ENCODE measurements around the gene FHIP1B. TPM values are rescaled to one million over a fixed set of nuclear protein-coding genes. Genes with fewer than 3 reads are reported as not detected.

The FHIP1B gene
- total and polyA plus RNA-seq, 2 of the 4 experiments (the other 2 are of a cell fraction), result 5.9 to 30.2 TPM

DNA sequence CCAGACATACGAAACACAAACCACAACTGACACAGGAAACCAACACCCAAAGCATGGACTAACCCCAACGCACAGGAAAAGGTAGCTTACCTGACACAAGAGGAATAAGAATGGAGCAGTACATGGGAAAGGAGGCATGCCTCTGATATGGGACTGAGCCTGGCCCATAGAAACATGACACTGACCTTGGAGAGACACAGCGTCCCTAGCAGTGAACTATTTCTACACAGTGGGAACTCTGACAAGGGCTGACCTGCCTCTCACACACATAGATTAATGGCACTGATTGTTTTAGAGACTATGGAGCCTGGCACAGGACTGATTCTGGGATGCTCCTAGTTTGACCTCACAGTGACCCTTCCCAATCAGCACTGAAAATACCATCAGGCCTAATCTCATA is 37.2 kb upstream of the FHIP1B start:
- Histone ChIP-seq H3K79me1 (ENCODE audit: low read depth in 1 of 2, low read length in 2 of 2) (no peaks in the 10 kb centered on the region), H3K4me1 (ENCODE audit: control insufficient read depth, insufficient read depth, low read length) (no peaks in the 10 kb centered on the region), H3K27me3 (ENCODE audit: control insufficient read depth, insufficient read depth, low read length) (peaks cover 2% of the 10 kb centered on the region; the same call in 1 of the 2 replicates), H3K4me3 (ENCODE audit: insufficient read depth, low read depth, low read length) (no peak overlapping the region), H2BK5ac (ENCODE audit: low read depth, low read length, poor library complexity, severe bottlenecking) (no peak overlapping the region), H2AK9ac (replicated peaks; ENCODE audit: low read depth, low read length, poor library complexity) (no peak overlapping the region), H3K9me3 (ENCODE audit: control insufficient read depth, insufficient read depth, low read length) (no peaks in the 10 kb centered on the region), H4K8ac (ENCODE audit: low read depth in 2 of 2, low read length in 2 of 2) (no peak overlapping the region), H3K27ac (ENCODE audit: insufficient read depth, low read length) (no peak overlapping the region), H4K5ac (ENCODE audit: low read depth, low read length) (no peak overlapping the region), H4K91ac (ENCODE audit: insufficient read depth, low read depth, low read length) (no peak overlapping the region), H3K4me2 (ENCODE audit: low read depth, low read length) (no peak overlapping the region), H2AK5ac (ENCODE audit: low read depth, low read length) (no peak overlapping the region), H3K9me1 (ENCODE audit: insufficient read depth, low read length) (no peaks in the 10 kb centered on the region), H2BK15ac (ENCODE audit: low read depth, low read length) (no peak overlapping the region), H3K18ac (ENCODE audit: low read depth, low read length) (no peak overlapping the region), H2AFZ (replicated peaks; ENCODE audit: low read length, poor library complexity) (no peak overlapping the region), H3K56ac (ENCODE audit: extremely low read depth, insufficient read depth, low read length) (no peak overlapping the region), H3K4ac (ENCODE audit: low read depth, low read length) (no peak overlapping the region), H3K14ac (replicated peaks; ENCODE audit: low read depth, low read length) (no peak overlapping the region), H3K9ac (ENCODE audit: low read depth, low read length) (no peak overlapping the region), H4K20me1 (ENCODE audit: insufficient read depth, low read length) (no peaks in the 10 kb centered on the region), H2BK20ac (ENCODE audit: low read depth, low read length) (no peak overlapping the region), H3K23ac (ENCODE audit: low read depth, low read length) (no peak overlapping the region), H3K36me3 (ENCODE audit: control insufficient read depth, insufficient read depth, low read length) (no peaks in the 10 kb centered on the region), H2BK120ac (ENCODE audit: low read depth, low read length) (no peak overlapping the region)
- no peak for DNase-seq
- ChIA-PET POLR2A (ENCODE audit: unreplicated experiment) (no interaction called here), CTCF (no interaction called here)
- dilution Hi-C loops (cut with HindIII; ENCODE audit: low sequenced_read_pairs, unreplicated experiment), result no loop called here
- no CpG with 5 or more reads among the region's 3 CpGs for WGBS, 2 experiments (ENCODE audit: extremely low coverage in 2 of 2, insufficient read length in 1 of 2)
- no peak for TF ChIP-seq ELK1 (IDR thresholded peaks at IDR 0.05; ENCODE audit: borderline replicate concordance, low read depth, low read length)
- TF ChIP-seq RFX5 (IDR thresholded peaks at IDR 0.05; ENCODE audit: low read depth, low read length), result no peak
- no peak for TF ChIP-seq SMC3 (IDR thresholded peaks at IDR 0.05; ENCODE audit: low read depth, low read length)
- TF ChIP-seq NFE2L2 (IDR thresholded peaks at IDR 0.05; ENCODE audit: low read depth, low read length), result no peak
- TF ChIP-seq, protein P1, sequence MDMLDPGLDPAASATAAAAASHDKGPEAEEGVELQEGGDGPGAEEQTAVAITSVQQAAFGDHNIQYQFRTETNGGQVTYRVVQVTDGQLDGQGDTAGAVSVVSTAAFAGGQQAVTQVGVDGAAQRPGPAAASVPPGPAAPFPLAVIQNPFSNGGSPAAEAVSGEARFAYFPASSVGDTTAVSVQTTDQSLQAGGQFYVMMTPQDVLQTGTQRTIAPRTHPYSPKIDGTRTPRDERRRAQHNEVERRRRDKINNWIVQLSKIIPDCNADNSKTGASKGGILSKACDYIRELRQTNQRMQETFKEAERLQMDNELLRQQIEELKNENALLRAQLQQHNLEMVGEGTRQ (IDR thresholded peaks at IDR 0.05; ENCODE audit: low read depth, low read length), result no peak
- no peak for TF ChIP-seq FOS (IDR thresholded peaks at IDR 0.05; ENCODE audit: low read depth, low read length)
- no TSS peak for BruUV-seq (replicated peaks)
- in situ Hi-C loops (cut with MboI; ENCODE audit: low sequenced_read_pairs), result no loop called here
- ATAC-seq (ENCODE audit: low read depth), result no peak
- intact Hi-C loops (cut with micrococcal nuclease), result no loop called here

All from IMR-90 (cell line).